Neuronal stem cell (in vitro differentiated cells): ENCODE results near the gene KDR.

Source experiments
- DNase-seq: peaks from one replicate; pipeline ENCODE4 v3.0.0-alpha.2; 2013; ENCODE audit warnings: low spot score
- H2AFZ ChIP-seq: one replicate; pipeline ENCODE4 v1.6.1; 2013; ENCODE audit warnings: mild to moderate bottlenecking, low read length, inconsistent platforms
- H2AK5ac ChIP-seq: 2 replicates; pipeline ENCODE4 v1.6.1; 2013; ENCODE audit warnings: low read depth, mild to moderate bottlenecking, inconsistent platforms, low read length, moderate library complexity, mixed read lengths
- H2BK120ac ChIP-seq: 2 replicates; pipeline ENCODE4 v1.6.1; 2013; ENCODE audit warnings: low read depth, mild to moderate bottlenecking, inconsistent platforms, low read length, moderate library complexity, mixed read lengths
- H2BK12ac ChIP-seq: one replicate; pipeline ENCODE4 v1.6.1; 2013; ENCODE audit warnings: low read length, inconsistent platforms
- H2BK15ac ChIP-seq: 2 replicates; pipeline ENCODE4 v1.6.1; 2013; ENCODE audit warnings: mild to moderate bottlenecking, low read length, inconsistent platforms, mixed read lengths
- H2BK5ac ChIP-seq: one replicate; pipeline ENCODE4 v1.6.1; 2013; ENCODE audit warnings: inconsistent platforms, mild to moderate bottlenecking, low read length, moderate library complexity
- H3K14ac ChIP-seq: one replicate; pipeline ENCODE4 v1.6.1; 2013; ENCODE audit warnings: low read length, inconsistent platforms
- H3K18ac ChIP-seq: 2 replicates; pipeline ENCODE4 v1.6.1; 2013; ENCODE audit warnings: low read length, inconsistent platforms
- H3K23ac ChIP-seq: 2 replicates; pipeline ENCODE4 v1.6.1; 2013; ENCODE audit warnings: low read depth, mild to moderate bottlenecking, mixed read lengths, low read length, inconsistent platforms; ENCODE audit not compliant: poor library complexity
- H3K27ac ChIP-seq: replicated peaks from 3 replicates; pipeline ENCODE4 v1.5.1; 2013; ENCODE audit warnings: low read length, inconsistent platforms
- H3K27me3 ChIP-seq, 3 experiments: 2 replicates each; pipeline ENCODE4 v1.6.1; 2013; ENCODE audit warnings: low read length in 3 of 3, mild to moderate bottlenecking in 2 of 3, inconsistent platforms in 1 of 3, low read depth in 1 of 3, mixed read lengths in 1 of 3, moderate library complexity in 1 of 3; ENCODE audit not compliant: control insufficient read depth in 3 of 3, insufficient read depth in 3 of 3
- H3K36me3 ChIP-seq, 2 donors: replicated peaks in 1 of 2; 2 replicates each; pipeline ENCODE4 v1.6.1; 2013; ENCODE audit warnings: low read length in 2 of 2; ENCODE audit not compliant: control insufficient read depth in 2 of 2, insufficient read depth in 2 of 2
- H3K4ac ChIP-seq: 2 replicates; pipeline ENCODE4 v1.6.1; 2013; ENCODE audit warnings: inconsistent platforms, mild to moderate bottlenecking, low read length, moderate library complexity
- H3K4me1 ChIP-seq, 2 donors: 1 replicate in 1 of 2; 2 replicates in 1 of 2; pipeline ENCODE4 v1.6.1; 2013; ENCODE audit warnings: low read length in 2 of 2, low read depth in 1 of 2; ENCODE audit not compliant: control insufficient read depth in 2 of 2, insufficient read depth in 1 of 2
- H3K4me2 ChIP-seq: one replicate; pipeline ENCODE4 v1.6.1; 2013; ENCODE audit warnings: mild to moderate bottlenecking, low read length, inconsistent platforms; ENCODE audit not compliant: insufficient read depth, poor library complexity, severe bottlenecking
- H3K4me3 ChIP-seq, 2 donors: 2 replicates each; pipeline ENCODE4 v1.5.1; 2013; ENCODE audit warnings: low read length in 2 of 2, mild to moderate bottlenecking in 2 of 2, inconsistent platforms in 1 of 2, moderate library complexity in 1 of 2
- H3K79me1 ChIP-seq: one replicate; pipeline ENCODE4 v1.6.1; 2013; ENCODE audit warnings: low read depth, mild to moderate bottlenecking, inconsistent platforms, low read length, moderate library complexity
- H3K9ac ChIP-seq: one replicate; pipeline ENCODE4 v1.6.1; 2013; ENCODE audit warnings: mild to moderate bottlenecking, low read depth, low read length, inconsistent platforms; ENCODE audit not compliant: poor library complexity
- H3K9me3 ChIP-seq, 2 donors: replicated peaks in 1 of 2; 2 replicates each; pipeline versions ENCODE3 to v1.6.1; 2013; ENCODE audit warnings: low read length in 2 of 2, mild to moderate bottlenecking in 2 of 2, inconsistent platforms in 1 of 2, low read depth in 1 of 2, mixed read lengths in 1 of 2, moderate library complexity in 1 of 2; ENCODE audit not compliant: control insufficient read depth in 2 of 2, insufficient read depth in 1 of 2
- H4K8ac ChIP-seq: one replicate; pipeline ENCODE4 v1.6.1; 2013; ENCODE audit warnings: low read depth, mild to moderate bottlenecking, inconsistent platforms, low read length, moderate library complexity
- H4K91ac ChIP-seq: one replicate; pipeline ENCODE4 v1.6.1; 2013; ENCODE audit warnings: low read length, low read depth, mild to moderate bottlenecking, inconsistent platforms; ENCODE audit not compliant: poor library complexity
- WGBS, 2 donors: extraction: QIAGEN DNeasy Blood & Tissue Kit; methylation state at CpG; one replicate each; pipeline ENCODE4 v1.1.7; 2013; ENCODE audit warnings: missing lambda C conversion rate in 2 of 2, mixed read lengths in 1 of 2; ENCODE audit not compliant: insufficient read length in 2 of 2, insufficient replicate concordance in 1 of 2; ENCODE audit errors: extremely low coverage in 2 of 2; 5-methylcytosine and 5-hydroxymethylcytosine counted together

KDR gene

GRCh38 chr4:55083735-55084134 lies 41.7 kb downstream of the KDR start:
- no CpG with 5 or more reads among the region's 4 CpGs for WGBS, 2 donors
- Histone ChIP-seq H4K8ac (no peak overlapping the region), H3K9ac (no peak overlapping the region), H3K4me2 (no peak overlapping the region), H3K4me3 (no peak overlapping the region), H2AFZ (no peak overlapping the region), H2BK12ac (no peak overlapping the region), H3K79me1 (no peaks in the 10 kb centered on the region), H3K27me3 (no peaks in the 10 kb centered on the region), H3K4ac (no peak overlapping the region), H3K18ac (no peak overlapping the region), H3K27ac (no peak overlapping the region), H3K9me3 (no peaks in the 10 kb centered on the region), H3K4me1 (peaks cover 11 to 19% of the 10 kb centered on the region in 2 donors), H4K91ac (no peak overlapping the region), H2BK15ac (no peak overlapping the region), H3K23ac (no peak overlapping the region), H2BK5ac (no peak overlapping the region), H2AK5ac (no peak overlapping the region), H2BK120ac (no peak overlapping the region), H3K14ac (no peak overlapping the region), H3K36me3 (peaks cover 0 to 58% of the 10 kb centered on the region in 2 donors)
- no peak for DNase-seq

DNA sequence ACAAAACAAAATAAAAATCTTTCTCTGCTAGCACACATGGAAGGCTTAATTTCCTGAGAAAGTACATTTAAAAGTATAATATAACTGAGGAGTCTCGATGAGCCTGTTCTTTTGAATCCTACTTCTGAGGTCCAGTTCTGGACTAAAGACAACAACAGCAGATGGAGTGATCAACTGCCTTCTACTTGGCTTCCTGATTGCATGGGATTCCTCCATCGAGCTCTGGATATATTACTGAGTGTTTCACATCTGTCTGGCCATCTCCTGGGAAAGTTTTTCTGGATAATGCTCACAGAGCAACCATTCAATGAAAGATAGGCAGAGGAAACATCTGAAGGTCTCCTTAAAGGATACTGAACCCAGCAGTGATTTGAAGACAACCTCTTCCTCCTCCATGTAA lies 42.6 kb downstream of the KDR start:
- DNase-seq = no peak
- no peak overlapping the region for H3K4me2 ChIP-seq
- H3K27ac ChIP-seq = no peak overlapping the region
- no peak overlapping the region for H3K14ac ChIP-seq
- H3K27me3 ChIP-seq = no peaks in the 10 kb centered on the region
- H3K4me1 ChIP-seq = peaks cover 11 to 16% of the 10 kb centered on the region in 2 donors
- no peaks in the 10 kb centered on the region for H3K79me1 ChIP-seq
- no peak overlapping the region for H2BK15ac ChIP-seq
- H3K4me3 ChIP-seq = no peak overlapping the region
- no peak overlapping the region for H2BK120ac ChIP-seq
- H3K9ac ChIP-seq = no peak overlapping the region
- H4K91ac ChIP-seq = no peak overlapping the region
- no peak overlapping the region for H2AFZ ChIP-seq
- H3K9me3 ChIP-seq = no peaks in the 10 kb centered on the region
- no CpG with 5 or more reads among the region's 2 CpGs for WGBS, 2 donors
- H3K36me3 ChIP-seq = peaks cover 0 to 53% of the 10 kb centered on the region in 2 donors
- no peak overlapping the region for H4K8ac ChIP-seq
- H2BK5ac ChIP-seq = no peak overlapping the region
- no peak overlapping the region for H3K23ac ChIP-seq
- no peak overlapping the region for H3K4ac ChIP-seq
- H3K18ac ChIP-seq = no peak overlapping the region
- H2BK12ac ChIP-seq = no peak overlapping the region
- H2AK5ac ChIP-seq = no peak overlapping the region

DNA sequence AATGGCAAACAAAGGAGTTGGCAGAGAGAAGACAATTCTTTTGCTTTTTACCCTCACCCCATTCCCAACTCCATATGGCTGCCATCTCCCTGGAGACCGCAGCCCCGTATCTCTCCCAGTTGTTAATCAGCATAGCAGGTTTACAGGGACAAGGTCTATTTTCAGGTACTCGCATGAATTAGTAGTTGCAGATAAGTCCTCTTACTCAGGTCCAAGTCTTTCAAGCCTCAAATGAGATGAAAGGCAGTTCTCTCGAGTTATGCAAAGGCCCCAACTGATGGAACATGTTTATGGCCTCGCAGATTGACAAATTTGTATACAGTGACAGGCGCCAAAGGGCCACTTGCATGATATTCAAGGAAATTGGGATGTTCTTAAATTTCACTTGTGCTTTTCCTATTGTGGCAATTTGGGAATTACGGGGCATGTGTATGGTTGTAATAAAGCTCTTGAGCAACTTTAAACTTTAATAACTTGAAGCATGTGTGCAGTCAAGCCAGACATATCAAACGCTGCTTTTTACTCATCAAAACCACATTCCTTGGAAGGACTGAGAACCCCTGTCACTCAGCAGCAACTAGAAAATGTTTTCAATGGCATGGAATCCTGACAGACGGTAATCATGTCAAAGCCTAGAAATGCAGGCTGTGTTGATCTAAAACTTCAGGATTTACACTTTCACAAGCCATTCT lies 45.1 kb downstream of the KDR start:
- H4K8ac ChIP-seq = no peak overlapping the region
- H2BK15ac ChIP-seq = no peak overlapping the region
- no peak overlapping the region for H3K9ac ChIP-seq
- no peak overlapping the region for H2AK5ac ChIP-seq
- no peak overlapping the region for H3K18ac ChIP-seq
- no peak overlapping the region for H3K23ac ChIP-seq
- H2BK12ac ChIP-seq = no peak overlapping the region
- no peak overlapping the region for H3K4me3 ChIP-seq
- H3K27ac ChIP-seq = no peak overlapping the region
- H3K4me2 ChIP-seq = no peak overlapping the region
- no peak overlapping the region for H4K91ac ChIP-seq
- DNase-seq = no peak
- peak overlapping the region; percentile 44 for H2BK5ac ChIP-seq
- H2AFZ ChIP-seq = peak overlapping the region; percentile 63
- WGBS, 2 donors = no CpG with 5 or more reads among the region's 9 CpGs
- no peak overlapping the region for H2BK120ac ChIP-seq
- no peak overlapping the region for H3K14ac ChIP-seq
- H3K4me1 ChIP-seq = peaks cover 7% of the 10 kb centered on the region in 2 donors
- H3K4ac ChIP-seq = no peak overlapping the region
- H3K36me3 ChIP-seq = peaks cover 0 to 32% of the 10 kb centered on the region in 2 donors
- peaks cover 0 to 1% of the 10 kb centered on the region in 2 donors for H3K9me3 ChIP-seq
- no peaks in the 10 kb centered on the region for H3K79me1 ChIP-seq
- H3K27me3 ChIP-seq = no peaks in the 10 kb centered on the region

GRCh38 chr4:55079451-55080173 lies 45.8 kb downstream of the KDR start:
- Histone ChIP-seq H2AFZ (peak overlapping the region; percentile 63), H2BK15ac (no peak overlapping the region), H3K18ac (no peak overlapping the region), H2AK5ac (no peak overlapping the region), H3K4ac (no peak overlapping the region), H3K27me3 (no peaks in the 10 kb centered on the region), H3K27ac (no peak overlapping the region), H2BK12ac (no peak overlapping the region), H3K79me1 (no peaks in the 10 kb centered on the region), H3K36me3 (peaks cover 0 to 27% of the 10 kb centered on the region in 2 donors), H4K91ac (no peak overlapping the region), H2BK120ac (no peak overlapping the region), H3K9me3 (peaks cover 0 to 1% of the 10 kb centered on the region in 2 donors), H3K23ac (no peak overlapping the region), H3K4me2 (no peak overlapping the region), H3K14ac (no peak overlapping the region), H4K8ac (no peak overlapping the region), H3K4me3 (no peak overlapping the region), H3K4me1 (peaks cover 6 to 8% of the 10 kb centered on the region in 2 donors), H3K9ac (no peak overlapping the region), H2BK5ac (peak overlapping the region; percentile 44)
- no CpG with 5 or more reads among the region's 14 CpGs for WGBS, 2 donors
- DNase-seq = no peak
